SK-N-MC (cell line): ENCODE data around the gene XRN2.

Source experiments
- EZH2 ChIP-seq: fragments of 200-600 bp; sonication (generic); IDR thresholded peaks from one replicate; pipeline ENCODE4 v1.6.1; 2017; ENCODE audit warnings: antibody characterized with exemption
- FOXP2 ChIP-seq: optimal IDR thresholded peaks from 2 replicates; pipeline ENCODE3; 2011; ENCODE audit warnings: mild to moderate bottlenecking, moderate library complexity; ENCODE audit not compliant: insufficient read depth; ENCODE audit errors: extremely low read length, control extremely low read depth
- POLR2AphosphoS5 ChIP-seq: IDR thresholded peaks from 2 replicates; pipeline ENCODE4 v1.6.1; 2012; ENCODE audit warnings: mild to moderate bottlenecking, low read depth, low read length, borderline replicate concordance

DNA sequence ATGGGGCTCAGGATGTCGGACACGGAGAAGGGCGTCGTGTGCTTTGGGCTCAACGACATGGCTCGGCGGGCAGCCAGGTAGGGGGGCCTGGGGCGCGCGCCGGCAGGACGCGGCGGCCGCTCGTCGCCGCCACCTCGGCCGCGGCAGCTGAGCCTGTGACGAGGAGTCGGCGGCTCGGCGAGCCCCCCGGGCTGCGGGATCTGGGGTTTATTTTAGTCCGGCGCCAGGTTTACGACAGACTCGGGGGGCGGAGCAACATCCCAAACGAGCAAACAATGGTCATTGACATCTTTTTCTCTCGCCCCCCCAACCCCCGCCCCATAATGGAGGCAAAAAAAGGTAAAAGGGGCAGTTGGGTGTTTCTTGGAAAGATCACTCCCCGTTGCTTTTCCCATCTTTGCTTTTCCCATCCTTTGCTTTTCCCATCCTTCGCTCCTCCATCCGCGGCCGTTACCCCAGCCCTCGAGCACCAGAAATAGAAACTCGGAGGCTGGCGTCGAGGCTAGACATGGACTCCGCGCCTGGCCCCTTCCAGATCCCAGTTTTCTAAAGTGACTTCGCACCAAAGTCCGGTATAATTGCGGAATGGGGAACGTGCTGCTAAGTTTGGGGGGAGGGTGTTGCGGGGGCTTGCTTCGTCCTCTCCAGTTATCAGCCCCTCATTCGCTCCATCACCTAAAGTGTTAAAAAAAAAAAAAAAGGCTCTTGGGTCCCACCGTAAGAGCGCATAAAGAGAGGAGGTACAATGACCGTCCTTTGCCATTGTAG lies 94.4 kb downstream of the XRN2 start, which contains the start of gene NKX2-4:
- no peak for TF ChIP-seq EZH2
- TF ChIP-seq POLR2AphosphoS5, result no peak
- no peak for TF ChIP-seq FOXP2
